Fibroblast of lung (primary cell): ENCODE data around the gene PMP22.

Experiments
- CTCF ChIP-seq, 2 donors: IDR thresholded peaks in 1 of 2; conservative IDR thresholded peaks in 1 of 2; 1 replicate in 1 of 2; 2 replicates in 1 of 2; pipeline ENCODE4 v1.5.1; 2011 to 2012; ENCODE audit warnings: low read length in 2 of 2, control low read depth in 1 of 2, inconsistent platforms in 1 of 2, low read depth in 1 of 2, mild to moderate bottlenecking in 1 of 2
- EZH2 ChIP-seq: IDR thresholded peaks from 2 replicates; pipeline ENCODE4 v1.5.1; 2012; ENCODE audit warnings: low read length, control low read depth, mild to moderate bottlenecking; ENCODE audit errors: missing control alignments

GRCh38 chr17:15233971-15234370, 31.2 kb downstream of the PMP22 start:
- TF ChIP-seq CTCF (conservative IDR thresholded peaks at IDR 0.05 in 1 of 2, IDR thresholded peaks at IDR 0.05 in 1 of 2; ENCODE audit: low read depth in 1 of 2, low read length in 2 of 2) (no peak), EZH2 (no peak)
